Fibroblast of peridontal ligament (primary cell): ENCODE data around the gene CIAO3.
"Not testable (repeated sequence)": the region's sequence is repeated elsewhere in the genome, so short reads cannot be mapped to it uniquely, and the experiment has no call there.

Source experiments
- DNase-seq: peaks from one replicate; pipeline ENCODE4 v3.0.0-alpha.2; 2010; ENCODE audit errors: extremely low read depth

The CIAO3 gene

DNA sequence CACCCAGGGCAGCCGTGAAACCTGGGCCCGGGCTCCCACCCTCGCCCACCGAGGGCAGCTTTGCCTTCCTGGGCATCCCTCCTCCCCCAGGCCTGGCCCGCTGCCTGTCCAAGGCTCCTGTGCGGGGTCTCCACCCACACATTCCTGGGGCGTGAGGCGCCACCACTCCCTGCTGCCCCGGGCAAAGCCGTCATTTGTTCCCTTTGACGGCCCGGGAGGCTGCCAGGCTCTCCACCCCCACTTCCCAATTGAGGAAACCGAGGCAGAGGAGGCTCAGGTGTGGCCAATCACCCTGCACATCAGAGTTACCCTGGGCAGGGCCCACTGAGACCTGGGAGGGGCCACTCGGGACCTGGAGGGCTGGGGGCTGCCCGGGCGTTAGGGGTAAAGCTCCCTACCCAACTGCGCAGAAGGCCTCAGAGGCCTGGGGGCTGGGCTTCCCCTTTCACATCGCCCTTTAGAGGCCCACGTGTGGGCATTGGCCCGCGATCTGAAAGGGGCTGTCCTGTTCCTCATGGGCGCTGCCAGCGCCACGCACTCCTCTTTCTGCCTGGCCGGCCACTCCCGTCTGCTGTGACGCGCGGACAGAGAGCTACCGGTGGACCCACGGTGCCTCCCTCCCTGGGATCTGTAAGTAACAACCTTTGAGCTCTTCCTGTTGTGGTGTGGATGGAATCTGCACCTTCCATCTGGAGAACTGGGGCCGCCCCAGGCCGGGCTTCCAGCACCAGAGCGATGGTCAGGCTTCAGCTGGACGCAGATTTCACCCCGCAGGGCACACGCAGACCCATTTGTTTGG lies 19.9 kb upstream of the CIAO3 start, which contains the start of gene MSLN:
TSS of gene MSLN (plus strand) at position 190 of the 799 bp plus-strand sequence. CDS start 1,947 bp downstream, outside the sequence.
- no peak for DNase-seq

DNA sequence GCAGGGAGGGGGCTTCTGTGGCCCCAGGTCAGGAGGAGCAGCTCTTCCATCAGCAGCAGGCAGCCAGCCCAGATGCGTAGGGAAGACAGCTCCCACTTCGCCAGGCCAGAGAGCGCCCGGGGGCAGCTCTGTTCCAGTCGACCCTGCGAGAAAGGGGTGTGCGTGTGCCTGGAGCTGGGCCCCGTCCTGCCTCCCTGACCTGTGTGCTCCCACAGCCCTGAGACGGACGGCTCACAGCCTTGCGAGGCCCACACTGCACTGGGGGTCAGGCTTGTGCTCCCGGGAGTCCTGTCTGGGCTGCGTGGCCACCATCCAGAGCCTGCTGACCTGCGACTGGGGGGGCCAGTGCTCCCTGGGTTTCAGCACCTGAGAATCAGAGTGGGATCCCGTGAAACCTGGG lies 19.3 kb upstream of the CIAO3 start:
- no peak for DNase-seq

DNA sequence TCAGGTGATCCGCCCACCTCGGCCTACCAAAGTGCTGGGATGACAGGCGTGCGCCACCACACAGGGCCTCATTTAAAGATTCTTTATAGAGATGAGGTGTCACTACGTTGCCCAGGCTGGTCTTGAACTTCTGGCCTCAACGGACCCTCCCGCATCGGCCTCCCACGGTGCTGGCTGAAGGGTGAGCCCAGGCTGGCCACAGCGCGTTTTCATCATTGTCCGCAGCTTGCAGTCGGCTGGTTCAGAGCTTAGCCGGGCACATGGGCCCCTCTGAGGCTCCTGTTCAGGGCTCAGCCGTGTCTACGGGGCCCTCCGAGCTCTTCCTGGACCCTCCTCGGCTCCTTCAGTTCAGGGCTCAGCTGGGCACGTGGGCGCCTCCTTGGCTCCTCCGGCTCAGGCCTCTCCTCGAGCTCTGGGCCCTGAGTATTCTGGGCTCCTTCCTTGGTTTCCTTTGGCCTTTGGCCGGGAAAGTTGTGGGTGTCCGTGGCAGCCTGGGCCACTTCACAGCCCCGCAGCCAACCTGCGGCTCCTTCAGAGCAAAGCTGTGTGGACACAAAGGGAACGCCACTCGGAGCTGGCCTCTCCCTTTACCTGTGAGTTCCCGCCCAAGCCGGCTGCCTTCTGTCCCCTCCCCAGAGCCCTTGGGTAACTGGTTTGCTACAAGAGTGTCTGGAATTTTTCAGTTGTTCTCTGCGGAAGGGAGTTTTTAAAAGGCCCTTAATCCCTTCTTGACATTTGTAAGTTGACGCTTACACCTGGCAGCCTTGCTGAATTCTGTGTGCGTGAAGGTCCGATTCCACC lies 18.5 kb upstream of the CIAO3 start:
- DNase-seq: no peak

DNA sequence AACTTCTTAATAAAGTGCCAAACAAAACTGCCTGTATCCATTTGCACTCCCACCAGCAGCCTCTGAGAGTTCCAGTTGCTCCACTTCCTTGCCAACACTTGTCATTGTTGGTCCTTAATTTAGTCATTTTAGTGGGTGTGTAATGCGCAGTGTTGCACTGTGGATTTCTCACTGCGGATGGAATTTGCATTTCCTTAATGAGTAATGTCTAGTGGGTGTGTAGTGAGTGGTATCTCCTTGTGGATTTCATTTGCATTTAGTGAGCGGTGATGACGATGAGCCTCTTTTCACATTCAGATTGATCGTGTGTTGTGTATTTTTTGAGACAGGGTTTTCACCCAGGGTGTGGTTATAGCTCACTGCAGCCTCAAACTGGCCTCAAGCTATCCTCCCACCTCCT lies 15.6 kb upstream of the CIAO3 start:
- DNase-seq: no peak

DNA sequence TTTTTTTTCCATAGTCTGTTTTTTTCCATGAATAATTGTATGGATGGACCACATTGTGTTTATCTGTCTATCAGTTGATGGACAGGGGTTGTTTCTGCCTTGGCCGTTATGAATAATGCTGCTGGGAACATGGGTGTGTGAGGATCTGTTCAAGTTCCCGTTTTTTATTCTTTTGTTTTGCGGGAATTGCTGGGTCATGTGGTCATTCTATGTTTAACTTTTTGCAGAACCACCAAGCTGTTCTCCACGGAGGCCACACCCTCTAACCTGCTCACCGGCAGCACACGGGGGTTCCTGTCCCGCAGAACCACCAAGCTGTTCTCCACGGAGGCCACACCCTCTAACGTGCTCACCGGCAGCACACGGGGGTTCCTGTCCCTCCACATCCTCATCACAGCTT lies 13.9 kb upstream of the CIAO3 start:
- DNase-seq: no peak

DNA sequence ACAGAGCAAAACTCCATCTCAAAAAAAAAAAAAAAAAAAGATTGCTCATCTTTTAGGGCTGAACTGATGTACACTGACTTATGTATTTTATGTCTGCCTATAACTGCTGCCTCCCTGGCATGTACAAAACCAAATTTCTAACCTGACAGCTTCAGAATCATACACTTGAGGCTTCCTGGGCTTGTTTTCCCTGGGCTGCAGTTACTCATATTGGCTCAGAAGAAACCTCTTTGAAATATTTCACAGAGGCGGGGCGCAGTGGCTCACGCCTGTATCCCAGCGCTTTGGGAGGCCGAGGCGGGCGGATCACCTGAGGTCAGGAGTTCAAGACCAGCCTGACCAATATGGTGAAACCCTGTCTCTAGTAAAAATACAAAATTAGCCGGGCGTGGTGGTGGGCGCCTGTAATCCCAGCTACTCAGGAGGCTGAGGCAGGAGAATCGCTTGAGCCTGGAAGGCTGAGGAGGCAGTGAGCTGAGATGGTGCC lies 13.4 kb upstream of the CIAO3 start:
- not testable (repeated sequence) for DNase-seq

DNA sequence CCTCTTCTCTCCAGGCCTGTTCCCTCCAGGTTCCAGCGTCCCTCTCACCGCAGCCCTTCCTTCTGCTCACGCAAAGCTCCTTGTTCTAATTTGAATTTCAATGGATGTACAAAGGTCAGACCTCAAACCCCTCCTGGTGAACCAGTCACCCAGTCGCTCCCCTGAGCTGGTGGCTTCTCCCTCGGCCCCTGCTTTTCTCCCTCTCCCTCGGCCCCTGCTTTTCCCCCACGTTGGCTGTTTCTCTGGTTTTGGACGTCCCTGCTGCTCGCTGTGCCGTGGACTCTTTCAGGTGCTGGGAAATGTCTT lies 11.2 kb upstream of the CIAO3 start:
- no peak for DNase-seq

DNA sequence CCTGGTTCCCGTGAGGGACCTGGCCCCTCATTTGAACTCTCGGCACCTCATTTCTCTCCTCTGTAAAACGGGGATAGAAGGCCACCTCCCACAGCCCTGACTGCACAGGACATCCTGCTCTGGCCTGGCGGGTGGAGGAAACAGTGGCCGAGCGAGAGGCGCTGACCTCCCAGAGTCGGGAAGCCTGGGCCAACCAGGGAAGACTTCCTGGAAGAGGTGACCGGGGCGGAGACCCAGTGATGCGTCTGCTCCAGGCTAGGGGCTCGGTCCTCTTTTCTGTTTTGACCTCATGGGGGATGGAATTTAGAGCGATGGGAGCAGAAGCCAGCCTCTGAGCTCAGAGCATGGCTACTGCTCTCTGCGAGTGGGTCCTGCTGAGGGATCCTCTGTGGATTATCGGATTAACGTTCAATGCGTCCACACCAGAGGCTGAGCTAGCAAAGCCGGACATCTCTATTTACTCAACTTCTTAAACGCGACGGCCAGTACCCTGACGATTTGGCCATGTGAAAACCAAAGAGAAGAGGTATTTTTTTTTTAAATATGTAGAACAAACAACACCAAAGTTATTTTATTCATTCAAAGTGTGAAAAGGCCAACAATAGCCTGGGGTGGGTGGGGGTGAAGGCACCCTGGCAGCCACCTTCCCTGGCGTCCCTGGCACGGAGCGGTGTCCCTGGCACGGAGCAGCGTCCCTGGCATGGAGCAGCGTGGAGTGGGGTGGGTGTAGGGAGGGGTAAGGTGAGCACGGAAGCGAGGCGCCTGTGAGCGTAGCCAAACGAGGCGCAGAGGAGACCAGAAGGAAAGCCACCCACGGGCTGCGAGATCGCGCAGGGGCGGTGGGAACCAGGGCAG lies 10.6 kb upstream of the CIAO3 start:
- DNase-seq: no peak

DNA sequence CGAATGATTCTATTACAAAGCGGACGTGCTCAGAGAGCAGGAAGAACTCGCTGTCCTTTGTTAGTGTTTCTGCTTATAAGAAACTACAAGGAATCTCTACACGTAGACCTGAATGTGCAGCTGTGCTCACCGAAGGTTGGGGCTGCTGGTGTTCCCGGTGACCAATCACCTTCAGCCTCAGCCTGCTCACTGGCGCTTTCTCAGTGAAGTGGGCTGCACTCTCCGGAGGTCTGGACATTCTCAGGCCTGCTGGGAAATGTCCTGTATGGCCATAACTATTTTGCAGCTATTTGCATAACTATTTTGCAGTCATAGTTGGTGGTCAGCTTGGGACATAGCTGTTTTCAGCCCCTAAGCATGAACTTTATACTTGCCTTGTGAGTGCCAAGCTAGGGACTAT lies 9.7 kb upstream of the CIAO3 start:
- DNase-seq: no peak

DNA sequence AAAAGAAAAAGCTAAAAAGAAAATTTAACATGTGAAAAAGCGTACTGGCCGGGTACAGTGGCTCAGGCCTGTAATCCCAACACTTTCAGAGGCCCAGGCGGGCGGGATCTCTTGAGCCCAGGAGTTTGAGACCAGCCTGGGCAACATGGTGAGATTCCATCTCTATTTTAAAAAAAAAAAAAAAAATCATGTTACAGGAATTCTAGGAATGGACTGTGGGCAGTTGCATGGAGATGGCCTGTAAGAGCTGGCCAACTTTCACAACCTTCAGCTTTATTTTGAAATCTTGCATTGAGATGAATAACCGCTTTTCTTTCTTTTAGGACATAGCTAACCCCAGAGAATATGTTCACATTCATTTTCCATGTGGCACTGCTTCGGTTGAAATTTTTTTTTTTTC lies 8.2 kb upstream of the CIAO3 start:
- peak; percentile 93 for DNase-seq

DNA sequence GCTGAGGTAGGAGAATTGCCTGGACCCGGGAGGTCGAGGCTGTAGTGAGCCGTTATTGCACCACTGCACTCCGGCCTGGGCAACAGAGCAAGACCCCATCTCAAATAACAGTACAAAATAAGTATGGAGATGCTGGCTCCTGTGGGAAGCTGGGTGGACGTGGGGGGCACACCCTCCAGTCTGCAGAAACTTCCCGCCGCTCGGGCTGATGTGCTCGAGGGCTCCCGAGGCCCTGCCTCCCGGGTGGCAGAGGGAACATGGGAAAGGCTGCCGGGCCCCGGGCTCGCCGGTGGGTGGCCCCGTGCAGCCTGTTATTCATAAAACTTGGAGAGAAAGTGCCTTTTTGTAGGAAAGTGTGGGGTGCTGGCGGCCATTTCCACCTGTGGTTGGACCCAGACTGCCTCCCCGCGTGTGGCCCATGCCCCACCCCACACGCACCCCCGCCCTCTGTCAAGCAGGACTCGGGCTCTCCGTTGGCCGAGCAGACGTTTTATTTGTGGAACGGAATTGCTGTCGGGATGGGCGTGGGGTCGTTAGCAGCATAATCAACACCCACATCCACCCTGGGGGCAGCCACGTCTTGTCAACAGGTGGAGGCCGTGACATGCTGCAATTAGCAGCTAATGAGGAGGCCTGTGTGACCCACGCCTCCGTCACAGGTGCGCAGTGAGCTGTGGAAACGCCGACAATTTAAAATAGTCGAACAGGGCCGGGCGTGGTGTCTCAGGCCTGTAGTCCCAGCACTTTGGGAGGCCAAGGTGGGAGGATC lies 7.4 kb upstream of the CIAO3 start:
- no peak for DNase-seq

DNA sequence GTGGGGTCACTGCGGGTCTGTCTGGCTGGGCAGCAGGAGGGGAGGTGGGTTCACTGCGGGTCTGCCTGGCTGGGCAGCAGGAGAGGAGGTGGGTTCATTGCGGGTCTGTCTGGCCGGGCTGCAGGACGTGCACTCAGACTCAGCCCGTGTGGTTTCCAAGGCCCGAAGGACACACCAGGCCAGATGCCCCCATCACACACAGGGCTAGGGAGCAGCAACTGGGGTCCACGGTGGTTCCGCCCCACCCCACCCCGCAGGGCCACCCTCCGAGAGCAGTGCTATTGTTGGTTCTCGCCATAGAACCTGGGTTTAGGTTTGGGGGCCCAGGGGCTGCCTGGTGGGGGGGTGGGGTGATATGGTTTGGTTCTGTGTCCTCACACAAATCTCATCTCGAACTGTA lies 5.8 kb upstream of the CIAO3 start:
- no peak for DNase-seq

DNA sequence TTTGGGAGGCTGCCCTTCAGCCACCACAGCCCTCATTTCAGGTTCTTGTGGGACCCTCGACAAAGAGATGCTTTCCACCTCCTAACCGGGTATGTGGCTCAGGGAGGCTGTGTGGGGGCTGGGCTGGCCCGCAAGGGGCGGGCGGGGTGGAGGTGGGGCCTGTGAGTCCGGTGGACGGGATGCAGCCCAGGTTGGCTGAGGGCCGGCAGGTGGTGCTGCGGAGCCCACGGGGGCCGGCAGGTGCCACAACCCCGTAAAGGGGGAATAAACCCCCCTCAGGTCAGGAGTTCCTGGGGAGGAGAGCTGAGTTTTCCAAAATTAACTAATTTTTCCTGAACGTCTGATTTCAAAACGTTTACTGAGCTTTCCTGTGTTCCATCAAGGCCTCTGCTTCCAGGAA lies 4.9 kb upstream of the CIAO3 start:
- no peak for DNase-seq

DNA sequence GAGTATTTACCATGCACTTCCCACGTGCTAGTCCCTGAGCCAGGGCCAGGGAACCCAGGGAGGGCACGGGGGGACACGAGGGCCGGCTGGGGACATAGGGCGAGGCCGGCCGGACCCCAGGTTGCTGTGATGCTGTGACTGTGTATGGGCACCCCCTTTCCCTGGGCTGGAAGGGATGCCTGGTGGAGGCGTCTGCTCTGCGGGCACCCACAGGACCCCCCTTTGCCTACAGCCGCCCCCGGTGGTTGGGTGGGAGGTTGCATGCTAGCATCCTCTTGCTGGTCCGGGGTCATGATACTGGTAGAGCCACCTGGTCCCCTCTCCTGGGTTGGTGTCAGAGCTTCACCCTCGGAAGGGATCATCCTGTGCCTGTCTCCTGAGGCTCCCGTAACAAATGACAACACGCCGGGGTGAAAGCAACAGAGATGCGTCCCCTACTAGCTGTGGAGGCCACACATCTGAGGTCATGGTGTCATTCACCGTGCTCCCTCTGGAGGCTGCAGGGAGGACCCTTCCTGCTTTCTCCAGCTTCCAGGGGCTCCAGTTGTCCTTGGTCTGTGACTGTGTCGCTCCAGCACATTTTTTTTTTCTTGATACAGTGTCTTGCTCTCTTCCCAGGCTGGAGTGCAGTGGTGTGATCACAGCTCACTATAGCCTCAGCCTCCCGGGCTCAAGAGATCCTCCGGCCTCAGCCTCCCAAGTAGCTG lies 3.1 kb upstream of the CIAO3 start:
- no peak for DNase-seq

DNA sequence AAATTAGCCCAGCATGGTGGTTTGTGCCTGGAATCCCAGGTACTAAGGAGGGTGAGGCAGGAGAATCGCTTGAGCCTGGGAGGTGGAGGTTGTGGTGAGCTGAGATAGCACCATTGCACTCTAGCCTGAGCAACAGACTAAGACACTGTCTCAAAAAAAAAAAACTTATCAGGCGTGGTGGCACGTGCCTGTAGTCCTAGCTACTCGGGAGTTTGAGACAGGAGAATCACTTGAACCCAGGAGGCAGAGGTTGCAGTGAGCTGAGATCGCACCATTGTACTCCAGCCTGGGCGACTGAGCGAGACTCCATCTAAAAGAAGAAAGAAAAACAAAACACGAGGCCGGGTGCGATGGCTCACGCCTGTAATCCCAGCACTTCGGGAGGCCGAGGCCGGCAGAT lies 2.1 kb upstream of the CIAO3 start:
- not testable (repeated sequence) for DNase-seq

DNA sequence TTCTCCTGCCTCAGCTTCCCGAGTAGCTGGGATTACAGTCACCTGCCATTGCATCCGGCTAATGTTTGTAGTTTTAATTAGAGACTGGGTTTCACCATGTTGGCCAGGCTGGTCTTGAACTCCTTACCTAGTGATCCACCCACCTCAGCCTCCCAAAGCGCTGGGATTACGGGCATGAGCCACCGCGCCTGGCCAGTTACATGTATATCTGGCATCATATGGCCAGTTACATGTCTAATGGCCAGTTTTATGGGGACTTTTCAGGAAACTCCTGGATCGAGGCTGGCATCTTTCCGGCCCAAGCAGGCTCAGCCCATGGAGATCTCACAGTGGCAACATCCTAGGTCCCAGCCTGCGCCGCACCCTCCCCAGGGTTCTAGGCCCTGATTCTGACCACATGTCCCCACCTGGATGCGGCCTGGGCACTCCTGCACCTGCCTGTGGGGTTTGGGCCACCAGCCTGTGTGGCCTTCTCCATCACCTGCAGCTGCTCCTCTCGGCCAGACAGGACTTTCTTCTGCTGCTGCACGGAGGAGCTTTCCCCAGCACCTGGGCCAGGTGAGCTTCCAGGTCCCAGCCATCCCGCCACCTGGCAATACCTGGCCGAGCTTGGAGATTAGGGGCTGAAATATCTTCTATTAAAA lies 1.3 kb upstream of the CIAO3 start:
- no peak for DNase-seq

DNA sequence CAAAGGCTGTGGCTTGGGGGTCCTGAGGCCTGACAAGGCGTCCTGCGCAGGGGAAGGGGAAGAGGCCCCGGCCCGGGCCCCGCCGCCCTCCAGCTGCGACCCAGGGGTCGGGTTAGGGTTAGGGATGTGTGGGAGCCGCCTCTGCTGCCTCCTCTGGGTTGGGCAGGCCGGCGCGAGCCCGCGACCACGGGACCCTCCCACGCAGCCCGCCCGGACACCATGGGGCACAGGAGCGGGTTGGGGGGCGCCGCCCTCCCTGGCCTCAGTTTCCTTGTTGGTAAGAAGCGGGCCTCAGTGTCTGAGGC lies 386 bp downstream of the CIAO3 start:
- DNase-seq: no peak

DNA sequence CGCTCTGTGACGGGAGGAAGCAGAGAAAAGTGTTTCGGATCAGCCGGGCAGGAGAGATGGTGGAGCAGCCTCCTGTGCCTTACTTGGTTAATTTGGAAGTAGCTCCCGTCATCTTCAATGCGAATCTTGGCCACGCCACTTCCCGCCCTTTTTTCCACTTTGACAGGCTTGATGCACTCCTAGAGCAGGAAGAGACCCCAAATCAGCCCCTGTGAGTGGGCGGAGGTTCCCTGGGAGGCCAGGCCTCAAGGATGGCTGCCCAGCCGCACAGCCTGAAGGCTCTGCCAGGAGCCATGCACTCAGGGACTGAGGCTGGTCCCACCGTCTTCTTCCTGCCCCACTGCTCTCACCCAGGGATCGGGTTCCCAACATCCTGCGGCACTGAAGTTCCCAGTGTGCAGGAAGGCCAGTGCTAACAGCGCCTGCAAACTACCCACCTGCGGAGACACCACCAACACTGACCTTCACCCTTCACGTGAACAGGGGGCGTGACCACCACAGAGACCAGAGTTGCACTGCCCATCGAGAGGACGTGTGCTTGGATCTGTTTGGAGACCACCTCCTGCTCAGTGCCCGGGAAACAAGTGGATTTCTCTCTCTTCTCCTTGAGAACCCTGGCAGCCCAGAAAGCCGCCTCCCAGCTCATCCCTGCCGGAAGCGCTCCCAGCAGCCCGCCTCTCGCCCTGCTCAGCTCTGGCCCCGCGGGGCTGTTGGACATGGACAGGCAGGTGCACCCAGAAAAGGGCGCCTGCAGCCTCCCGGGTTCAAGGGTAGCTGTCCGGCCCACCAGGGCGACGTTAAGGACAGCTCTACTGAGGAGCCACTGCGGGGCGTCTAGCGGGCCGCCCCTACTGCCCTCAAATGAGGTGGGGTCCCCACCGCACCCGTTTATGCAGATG lies 988 bp downstream of the CIAO3 start:
- DNase-seq: no peak

DNA sequence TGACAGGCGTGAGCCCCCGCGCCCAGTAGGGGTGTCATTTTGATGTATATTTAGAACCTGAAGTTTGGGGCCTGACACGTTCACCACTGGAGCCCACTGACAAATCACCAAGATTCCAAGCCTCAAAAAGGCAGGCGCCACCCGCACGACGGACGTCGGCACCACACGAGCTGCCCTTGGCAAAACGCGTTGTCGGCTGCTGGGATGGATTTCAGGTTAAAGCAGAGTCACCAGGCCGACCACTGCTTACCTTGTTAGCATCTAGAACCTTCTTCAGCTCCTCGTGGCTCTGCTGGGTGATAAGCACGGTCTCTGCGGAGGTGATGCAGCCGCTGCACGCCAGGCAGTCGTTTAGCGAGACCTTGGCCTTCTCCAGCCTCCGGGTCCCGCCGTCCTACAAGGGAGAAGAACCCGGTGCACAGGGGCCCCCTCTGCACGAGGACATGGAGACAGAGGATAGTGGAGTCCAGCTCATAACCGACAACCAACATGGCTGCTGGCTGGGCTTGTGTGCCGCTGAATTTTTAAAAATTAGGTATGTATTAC lies 3.8 kb downstream of the CIAO3 start:
- no peak for DNase-seq
